Chondrocyte (in vitro differentiated cells): ENCODE data around the gene TOM1L2. TPM values are rescaled to one million over a fixed set of nuclear protein-coding genes. Genes with fewer than 3 reads are reported as not detected.
A peak's percentile ranks its signal among the peaks of the same experiment; 100 is the strongest.

Source experiments
- DNase-seq: peaks from one replicate; pipeline ENCODE4 v3.0.0; 2021; ENCODE audit warnings: mixed read lengths, low spot score
- H3K27ac Mint-ChIP-seq: one replicate; pipeline ENCODE4 v1.8.0; 2021; ENCODE audit warnings: mild to moderate bottlenecking, moderate library complexity, mixed read lengths; ENCODE audit not compliant: unreplicated experiment
- H3K27me3 Mint-ChIP-seq: 2 replicates; pipeline ENCODE4 v1.8.0; 2021; ENCODE audit warnings: low read depth, mixed read lengths
- H3K36me3 Mint-ChIP-seq: 2 replicates; pipeline ENCODE4 v1.8.0; 2021; ENCODE audit warnings: low read depth, mixed read lengths
- H3K4me1 Mint-ChIP-seq: 2 replicates; pipeline ENCODE4 v1.8.0; 2021; ENCODE audit warnings: low read depth, mild to moderate bottlenecking, mixed read lengths
- H3K4me3 Mint-ChIP-seq: one replicate; pipeline ENCODE4 v1.8.0; 2021; ENCODE audit warnings: mild to moderate bottlenecking, moderate library complexity, mixed read lengths; ENCODE audit not compliant: unreplicated experiment
- H3K9me3 Mint-ChIP-seq: 2 replicates; pipeline ENCODE4 v1.8.0; 2021; ENCODE audit warnings: low read depth, mixed read lengths
- CTCF ChIP-seq: fragments of 200-600 bp; sonication (generic); IDR thresholded peaks from 2 replicates; pipeline ENCODE4 v1.5.0; 2021; ENCODE audit warnings: antibody characterized with exemption, mild to moderate bottlenecking, moderate library complexity
- total RNA-seq: library from RNA; stranded (reverse); gene quantifications from 3 replicates; pipeline ENCODE4 v1.2.1, GENCODE V29; 2021

TOM1L2 gene
- total RNA-seq, 1 donor from 2014 or later, result 56.1 TPM

GRCh38 chr17:17835415-17836249 is 136.6 kb downstream of the TOM1L2 start:
- Mint-ChIP-seq H3K4me1 (peaks cover 46% of the 10 kb centered on the region), H3K27me3 (no peaks in the 10 kb centered on the region), H3K9me3 (no peaks in the 10 kb centered on the region), H3K4me3 (peak overlapping the region; percentile 82), H3K27ac (peak overlapping the region; percentile 87), H3K36me3 (no peaks in the 10 kb centered on the region)
- no peak for DNase-seq
- no peak for TF ChIP-seq CTCF

DNA sequence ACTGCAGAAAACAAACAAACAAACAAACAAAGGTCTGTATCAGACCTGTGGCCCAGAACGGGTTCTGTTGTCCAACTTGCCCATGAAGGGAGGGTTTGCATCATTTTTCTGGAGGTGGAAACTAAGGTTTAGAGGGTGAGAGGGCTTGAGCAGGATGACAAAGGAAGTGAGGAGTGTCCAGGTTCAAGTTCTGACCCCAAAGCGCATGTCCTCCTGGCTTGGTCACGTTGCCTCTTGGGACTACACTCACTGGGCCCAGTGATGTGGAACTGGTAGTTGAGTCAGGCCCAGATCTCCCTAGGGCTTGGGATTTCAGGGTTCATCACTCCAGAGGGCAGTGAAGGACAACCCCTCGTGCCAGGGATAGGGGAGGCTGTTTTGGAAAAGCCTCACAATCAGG is 137.2 kb downstream of the TOM1L2 start:
- no peak for TF ChIP-seq CTCF
- no peak for DNase-seq
- H3K27me3 Mint-ChIP-seq, result no peaks in the 10 kb centered on the region
- H3K36me3 Mint-ChIP-seq, result no peaks in the 10 kb centered on the region
- no peak overlapping the region for H3K4me3 Mint-ChIP-seq
- no peaks in the 10 kb centered on the region for H3K9me3 Mint-ChIP-seq
- peak overlapping the region; percentile 17 for H3K27ac Mint-ChIP-seq
- peaks cover 46% of the 10 kb centered on the region for H3K4me1 Mint-ChIP-seq

DNA sequence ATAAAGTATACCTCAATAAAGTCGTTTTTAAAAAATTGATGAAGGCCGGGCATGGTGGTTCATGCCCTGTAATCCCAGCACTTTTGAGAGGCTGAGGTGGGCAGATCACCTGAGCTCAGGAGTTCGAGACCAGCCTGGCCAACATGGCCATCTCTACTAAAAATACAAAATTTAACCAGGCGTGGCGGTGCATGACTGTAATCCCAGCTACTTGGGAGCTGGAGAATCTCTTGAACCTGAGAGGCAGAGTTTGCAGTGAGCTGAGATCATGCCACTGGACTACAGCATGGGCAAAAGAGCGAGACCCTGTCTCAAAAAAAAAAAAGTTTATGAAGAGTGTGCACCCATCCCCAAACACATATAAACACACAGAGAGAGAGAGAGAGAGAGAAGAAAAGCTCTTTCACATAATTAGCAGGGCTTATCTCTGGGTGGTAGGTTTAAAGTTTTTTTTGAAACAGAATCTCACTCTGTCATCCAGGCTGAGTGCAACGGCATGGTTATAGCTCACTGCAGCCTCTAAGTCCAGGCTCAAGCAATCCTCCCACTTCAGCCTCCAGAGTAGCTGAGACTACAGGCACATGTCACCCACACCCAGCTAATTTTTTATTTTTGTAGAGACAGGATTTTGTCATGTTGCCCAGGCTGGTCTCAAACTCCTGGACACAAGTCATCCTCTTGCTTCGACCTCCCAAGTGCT is 138.4 kb downstream of the TOM1L2 start:
- H3K9me3 Mint-ChIP-seq, result no peaks in the 10 kb centered on the region
- H3K27ac Mint-ChIP-seq, result no peak overlapping the region
- no peaks in the 10 kb centered on the region for H3K27me3 Mint-ChIP-seq
- H3K36me3 Mint-ChIP-seq, result no peaks in the 10 kb centered on the region
- H3K4me3 Mint-ChIP-seq, result no peak overlapping the region
- peaks cover 37% of the 10 kb centered on the region for H3K4me1 Mint-ChIP-seq
- TF ChIP-seq CTCF, result no peak
- no peak for DNase-seq

GRCh38 chr17:17832032-17832363 is 140.2 kb downstream of the TOM1L2 start:
- no peaks in the 10 kb centered on the region for H3K36me3 Mint-ChIP-seq
- no peak overlapping the region for H3K27ac Mint-ChIP-seq
- no peak for DNase-seq
- H3K27me3 Mint-ChIP-seq, result no peaks in the 10 kb centered on the region
- H3K4me3 Mint-ChIP-seq, result no peak overlapping the region
- H3K4me1 Mint-ChIP-seq, result peaks cover 19% of the 10 kb centered on the region
- TF ChIP-seq CTCF, result no peak
- no peaks in the 10 kb centered on the region for H3K9me3 Mint-ChIP-seq

GRCh38 chr17:17831208-17832031 is 140.8 kb downstream of the TOM1L2 start:
- DNase-seq, result no peak
- no peak overlapping the region for H3K27ac Mint-ChIP-seq
- no peaks in the 10 kb centered on the region for H3K9me3 Mint-ChIP-seq
- no peaks in the 10 kb centered on the region for H3K36me3 Mint-ChIP-seq
- no peaks in the 10 kb centered on the region for H3K27me3 Mint-ChIP-seq
- TF ChIP-seq CTCF, result no peak
- no peak overlapping the region for H3K4me3 Mint-ChIP-seq
- H3K4me1 Mint-ChIP-seq, result peaks cover 17% of the 10 kb centered on the region
